ENCODE data around the gene MRGPRG. TPM values are rescaled to one million over a fixed set of nuclear protein-coding genes. Genes with fewer than 3 reads are reported as not detected.

MRGPRG gene
- total and polyA plus RNA-seq, 9 of the 15 experiments (the other 6 are each of a cell fraction or from before 2014, with no cell fraction given), result not detected

DNA sequence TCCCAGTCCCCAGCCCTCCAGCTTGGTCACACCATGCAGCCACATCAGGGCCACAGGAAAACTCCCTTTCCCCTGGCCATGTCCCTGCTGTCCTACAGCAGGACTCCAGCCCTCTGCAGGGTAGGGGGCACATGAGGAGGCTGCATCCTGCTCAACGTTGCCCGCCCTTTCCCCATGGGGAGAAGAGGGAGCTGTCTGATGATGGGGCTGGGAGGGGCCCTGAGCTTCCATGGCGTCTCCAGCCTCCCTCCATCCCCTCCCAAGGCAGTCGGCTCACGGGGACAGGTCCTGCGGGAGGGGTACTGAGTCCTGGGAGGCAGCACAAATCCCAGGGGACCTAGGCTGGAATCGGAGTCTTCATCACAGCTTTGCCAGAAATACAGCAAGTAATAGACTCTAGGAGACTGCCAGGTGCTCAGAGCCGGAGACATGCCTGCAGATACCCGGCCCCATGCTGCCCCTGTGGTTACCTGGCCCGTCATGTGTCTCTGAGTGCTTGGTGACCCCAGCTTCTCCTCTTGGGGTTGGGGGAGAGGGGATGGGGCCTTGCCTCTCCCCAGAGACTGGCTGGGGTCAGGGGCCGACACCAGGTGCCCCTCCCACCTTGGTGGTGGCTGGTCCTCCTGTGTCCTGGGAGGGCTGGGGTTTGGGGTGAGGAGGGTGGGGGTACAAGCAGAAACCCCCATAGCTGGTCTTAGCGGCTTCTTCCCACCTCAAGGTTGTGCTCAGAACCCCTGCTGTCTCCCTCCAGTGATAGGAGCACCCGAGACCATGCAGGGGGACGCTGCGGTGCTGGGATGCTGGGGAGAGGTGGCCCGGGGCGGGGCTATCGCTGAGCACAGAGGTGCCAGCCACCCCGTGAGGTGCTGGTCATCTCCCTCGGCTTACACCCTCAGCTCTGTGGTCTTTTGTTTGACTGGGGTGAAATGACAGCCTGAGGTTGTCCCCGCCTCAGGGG lies 11.3 kb upstream of the MRGPRG start:
- Histone ChIP-seq H3K4me3 (no peak overlapping the region), H3K36me3 (ENCODE audit: control insufficient read depth, insufficient read depth, low read length) (no peaks in the 10 kb centered on the region), H3K9me3 (replicated peaks; ENCODE audit: control insufficient read depth, insufficient read depth, low read depth, low read length) (no peaks in the 10 kb centered on the region), H2AFZ (ENCODE audit: low read depth, low read length) (no peak overlapping the region), H3K27me3 (ENCODE audit: control insufficient read depth in 2 of 2, insufficient read depth in 2 of 2, low read length in 2 of 2) (no peaks in the 10 kb centered on the region), H3K27ac (ENCODE audit: extremely low read depth, low read depth, low read length) (no peak overlapping the region), H3K4me1 (replicated peaks in 1 of 2; ENCODE audit: control insufficient read depth in 2 of 2, insufficient read depth in 2 of 2, low read length in 2 of 2) (peaks cover 20 to 75% of the 10 kb centered on the region in 2 experiments), H3K9ac (ENCODE audit: insufficient read depth in 1 of 2, low read depth in 2 of 2, low read length in 2 of 2) (0 out of 4 replicates have a peak overlapping the region, but pooled peaks of 1 of the 2 experiments have one; percentile 16), H3K79me2 (ENCODE audit: control insufficient read depth, insufficient read depth, low read length) (no peaks in the 10 kb centered on the region), H4K20me1 (replicated peaks; ENCODE audit: control insufficient read depth, insufficient read depth, low read length) (no peaks in the 10 kb centered on the region), H3K4me2 (ENCODE audit: insufficient read depth, low read length) (no peak overlapping the region), H3K9me1 (ENCODE audit: control insufficient read depth, insufficient read depth, low read length) (peaks cover 4% of the 10 kb centered on the region)
- DNase-seq (ENCODE audit: extremely low read depth in 1 of 4, low spot score in 3 of 4) (no peak), ATAC-seq (no peak), FAIRE-seq (no peak)
- intact Hi-C loops (cut with micrococcal nuclease), result no loop called here
- TF ChIP-seq ARHGAP35 (IDR thresholded peaks at IDR 0.05; ENCODE audit: partially characterized antibody) (no peak), ZNF134 (CRISPR knock-in tag; conservative IDR thresholded peaks at IDR 0.05) (no peak), MYNN (IDR thresholded peaks at IDR 0.05) (no peak), MYNN (CRISPR knock-in tag; IDR thresholded peaks at IDR 0.05) (no peak), POLR2A (conservative IDR thresholded peaks at IDR 0.05) (no peak), ZC3H4 (CRISPR knock-in tag; IDR thresholded peaks at IDR 0.05; ENCODE audit: borderline replicate concordance) (no peak), GATAD2B (IDR thresholded peaks at IDR 0.05; ENCODE audit: borderline replicate concordance) (no peak), SREBF2 (CRISPR knock-in tag; IDR thresholded peaks at IDR 0.05) (no peak), KAT7 (CRISPR knock-in tag; IDR thresholded peaks at IDR 0.05; ENCODE audit: borderline replicate concordance) (no peak), KDM4B (IDR thresholded peaks at IDR 0.05; ENCODE audit: borderline replicate concordance in 2 of 2, low read depth in 1 of 2) (no peak), SRSF1 (IDR thresholded peaks at IDR 0.05; ENCODE audit: low read depth, low read length) (no peak), SMAD3 (CRISPR knock-in tag; conservative IDR thresholded peaks at IDR 0.05) (no peak), ZNF766 (CRISPR knock-in tag; conservative IDR thresholded peaks at IDR 0.05) (no peak), SIN3B (IDR thresholded peaks at IDR 0.05; ENCODE audit: low read depth) (no peak), SAFB (IDR thresholded peaks at IDR 0.05; ENCODE audit: borderline replicate concordance, low read depth, low read length) (no peak), SIRT6 (IDR thresholded peaks at IDR 0.05; ENCODE audit: low read depth, low read length) (no peak), PHB2 (IDR thresholded peaks at IDR 0.05; ENCODE audit: low read depth) (no peak)
- TF ChIP-seq, protein P1, sequence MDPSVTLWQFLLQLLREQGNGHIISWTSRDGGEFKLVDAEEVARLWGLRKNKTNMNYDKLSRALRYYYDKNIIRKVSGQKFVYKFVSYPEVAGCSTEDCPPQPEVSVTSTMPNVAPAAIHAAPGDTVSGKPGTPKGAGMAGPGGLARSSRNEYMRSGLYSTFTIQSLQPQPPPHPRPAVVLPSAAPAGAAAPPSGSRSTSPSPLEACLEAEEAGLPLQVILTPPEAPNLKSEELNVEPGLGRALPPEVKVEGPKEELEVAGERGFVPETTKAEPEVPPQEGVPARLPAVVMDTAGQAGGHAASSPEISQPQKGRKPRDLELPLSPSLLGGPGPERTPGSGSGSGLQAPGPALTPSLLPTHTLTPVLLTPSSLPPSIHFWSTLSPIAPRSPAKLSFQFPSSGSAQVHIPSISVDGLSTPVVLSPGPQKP (CRISPR knock-in tag; IDR thresholded peaks at IDR 0.05), result no peak
- ChIA-PET CTCF (ENCODE audit: low intra/inter-chr PET ratio) (interaction anchor here (0.5 kb wide), 1 partner anchor 1293 kb away, joined by 3 read pairs; no protein-coding TSS in a partner anchor), POLR2A (no interaction called here)
- in situ Hi-C loops (cut with MboI), result no loop called here
- BruUV-seq (replicated peaks), result no TSS peak
- WGBS (ENCODE audit: insufficient coverage, low coverage, missing lambda C conversion rate), result 52% methylated on average over 13 of the region's 21 CpGs

All from K562 (cell line).